PFSK-1 (cell line): ENCODE results near the gene ISCA1.

ENCODE experiments used
- FOXP2 ChIP-seq: optimal IDR thresholded peaks from 2 replicates; pipeline ENCODE3; 2011; ENCODE audit warnings: borderline replicate concordance, control low read depth, inconsistent platforms; ENCODE audit not compliant: insufficient read depth; ENCODE audit errors: extremely low read length, extremely low read depth
- POLR2AphosphoS5 ChIP-seq: IDR thresholded peaks from 2 replicates; pipeline ENCODE4 v1.6.1; 2012; ENCODE audit warnings: low read depth, mild to moderate bottlenecking, control low read depth, low read length, moderate library complexity
- SIN3A ChIP-seq: IDR thresholded peaks from 2 replicates; pipeline ENCODE4 v1.6.1; 2012; ENCODE audit warnings: mild to moderate bottlenecking, low read length, moderate library complexity, borderline replicate concordance; ENCODE audit not compliant: insufficient read depth
- TAF1 ChIP-seq: IDR thresholded peaks from 2 replicates; pipeline ENCODE4 v1.6.1; 2012; ENCODE audit warnings: low read length, control low read depth, borderline replicate concordance; ENCODE audit not compliant: insufficient read depth
- TF ChIP-seq, protein P1 (sequence below), 2 experiments: IDR thresholded peaks; 2 replicates each; pipeline versions ENCODE4 v1.6.1 to v1.8.0; 2011 to 2012; ENCODE audit warnings: low read depth in 2 of 2, low read length in 2 of 2, control low read depth in 1 of 2, inconsistent platforms in 1 of 2, mild to moderate bottlenecking in 1 of 2, moderate library complexity in 1 of 2; ENCODE audit not compliant: insufficient read depth in 1 of 2

ISCA1 gene

DNA sequence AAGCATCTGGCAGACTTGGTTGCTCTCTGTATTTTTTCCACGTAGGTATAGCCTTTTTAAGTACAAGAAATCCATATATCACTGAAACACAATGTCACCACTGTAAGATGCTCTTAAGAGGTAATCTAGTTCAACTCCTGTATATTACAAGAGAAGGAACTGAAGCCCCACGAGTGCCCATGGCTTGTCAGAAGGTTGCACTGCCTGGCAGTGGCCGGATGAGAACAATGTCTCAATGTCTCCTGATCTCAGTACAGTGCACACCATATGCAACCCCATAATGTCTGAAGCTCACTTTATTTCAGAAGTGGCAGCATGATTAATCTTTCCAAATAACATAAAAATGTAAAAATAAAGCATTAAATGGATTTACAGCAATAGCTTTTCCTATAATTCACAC is 44.2 kb upstream of the ISCA1 start:
- TF ChIP-seq TAF1, result no peak
- TF ChIP-seq FOXP2, result no peak
- TF ChIP-seq, protein P1, sequence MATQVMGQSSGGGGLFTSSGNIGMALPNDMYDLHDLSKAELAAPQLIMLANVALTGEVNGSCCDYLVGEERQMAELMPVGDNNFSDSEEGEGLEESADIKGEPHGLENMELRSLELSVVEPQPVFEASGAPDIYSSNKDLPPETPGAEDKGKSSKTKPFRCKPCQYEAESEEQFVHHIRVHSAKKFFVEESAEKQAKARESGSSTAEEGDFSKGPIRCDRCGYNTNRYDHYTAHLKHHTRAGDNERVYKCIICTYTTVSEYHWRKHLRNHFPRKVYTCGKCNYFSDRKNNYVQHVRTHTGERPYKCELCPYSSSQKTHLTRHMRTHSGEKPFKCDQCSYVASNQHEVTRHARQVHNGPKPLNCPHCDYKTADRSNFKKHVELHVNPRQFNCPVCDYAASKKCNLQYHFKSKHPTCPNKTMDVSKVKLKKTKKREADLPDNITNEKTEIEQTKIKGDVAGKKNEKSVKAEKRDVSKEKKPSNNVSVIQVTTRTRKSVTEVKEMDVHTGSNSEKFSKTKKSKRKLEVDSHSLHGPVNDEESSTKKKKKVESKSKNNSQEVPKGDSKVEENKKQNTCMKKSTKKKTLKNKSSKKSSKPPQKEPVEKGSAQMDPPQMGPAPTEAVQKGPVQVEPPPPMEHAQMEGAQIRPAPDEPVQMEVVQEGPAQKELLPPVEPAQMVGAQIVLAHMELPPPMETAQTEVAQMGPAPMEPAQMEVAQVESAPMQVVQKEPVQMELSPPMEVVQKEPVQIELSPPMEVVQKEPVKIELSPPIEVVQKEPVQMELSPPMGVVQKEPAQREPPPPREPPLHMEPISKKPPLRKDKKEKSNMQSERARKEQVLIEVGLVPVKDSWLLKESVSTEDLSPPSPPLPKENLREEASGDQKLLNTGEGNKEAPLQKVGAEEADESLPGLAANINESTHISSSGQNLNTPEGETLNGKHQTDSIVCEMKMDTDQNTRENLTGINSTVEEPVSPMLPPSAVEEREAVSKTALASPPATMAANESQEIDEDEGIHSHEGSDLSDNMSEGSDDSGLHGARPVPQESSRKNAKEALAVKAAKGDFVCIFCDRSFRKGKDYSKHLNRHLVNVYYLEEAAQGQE (IDR thresholded peaks at IDR 0.05; ENCODE audit: insufficient read depth in 1 of 2, low read depth in 2 of 2, low read length in 2 of 2), result no peak
- TF ChIP-seq POLR2AphosphoS5, result no peak
- TF ChIP-seq SIN3A, result no peak

DNA sequence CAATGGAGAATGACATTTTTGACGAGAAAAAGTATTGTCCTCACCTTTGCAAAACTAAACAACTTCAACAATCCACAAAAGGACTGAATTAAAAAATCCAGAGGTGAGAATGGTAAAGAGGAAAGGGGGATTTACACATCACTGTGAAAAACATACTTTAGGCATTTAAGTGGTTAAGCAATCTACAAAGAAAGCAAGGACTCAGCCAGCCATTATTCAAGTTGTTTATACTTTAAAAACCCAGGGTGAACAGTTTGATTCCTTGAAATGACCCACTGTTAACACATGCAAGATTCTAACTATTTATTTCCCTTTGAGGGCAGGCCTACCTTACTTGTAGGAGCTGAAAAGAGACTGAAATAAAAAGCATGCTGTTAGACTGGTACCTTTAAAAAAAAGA is 42.6 kb upstream of the ISCA1 start:
- TF ChIP-seq SIN3A (no peak), FOXP2 (no peak), POLR2AphosphoS5 (no peak), TAF1 (no peak)
- TF ChIP-seq, protein P1 (IDR thresholded peaks at IDR 0.05; ENCODE audit: insufficient read depth in 1 of 2, low read depth in 2 of 2, low read length in 2 of 2), result no peak

DNA sequence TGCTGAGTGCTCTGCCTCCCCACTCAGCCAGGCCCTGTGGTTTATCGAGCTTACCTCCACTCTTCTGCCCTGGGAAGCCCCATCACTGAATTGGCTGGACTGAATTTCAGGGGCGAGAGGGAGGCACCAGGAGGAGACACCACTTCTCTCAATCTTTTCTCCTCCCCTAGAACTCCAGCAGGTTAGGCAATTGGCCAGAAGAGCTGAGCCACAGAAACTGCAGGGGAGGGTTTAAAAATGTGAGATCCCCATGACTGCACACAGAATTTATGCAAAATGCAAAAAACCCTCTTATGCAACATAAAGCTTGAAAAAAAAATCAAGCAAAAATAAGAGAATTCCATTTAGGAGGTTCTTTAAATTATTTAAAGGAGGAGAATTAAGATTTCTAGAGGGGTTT is 42.0 kb upstream of the ISCA1 start:
- TF ChIP-seq FOXP2, result no peak
- TF ChIP-seq, protein P1 (IDR thresholded peaks at IDR 0.05; ENCODE audit: insufficient read depth in 1 of 2, low read depth in 2 of 2, low read length in 2 of 2), result no peak
- TF ChIP-seq TAF1, result no peak
- TF ChIP-seq SIN3A, result no peak
- TF ChIP-seq POLR2AphosphoS5, result no peak

DNA sequence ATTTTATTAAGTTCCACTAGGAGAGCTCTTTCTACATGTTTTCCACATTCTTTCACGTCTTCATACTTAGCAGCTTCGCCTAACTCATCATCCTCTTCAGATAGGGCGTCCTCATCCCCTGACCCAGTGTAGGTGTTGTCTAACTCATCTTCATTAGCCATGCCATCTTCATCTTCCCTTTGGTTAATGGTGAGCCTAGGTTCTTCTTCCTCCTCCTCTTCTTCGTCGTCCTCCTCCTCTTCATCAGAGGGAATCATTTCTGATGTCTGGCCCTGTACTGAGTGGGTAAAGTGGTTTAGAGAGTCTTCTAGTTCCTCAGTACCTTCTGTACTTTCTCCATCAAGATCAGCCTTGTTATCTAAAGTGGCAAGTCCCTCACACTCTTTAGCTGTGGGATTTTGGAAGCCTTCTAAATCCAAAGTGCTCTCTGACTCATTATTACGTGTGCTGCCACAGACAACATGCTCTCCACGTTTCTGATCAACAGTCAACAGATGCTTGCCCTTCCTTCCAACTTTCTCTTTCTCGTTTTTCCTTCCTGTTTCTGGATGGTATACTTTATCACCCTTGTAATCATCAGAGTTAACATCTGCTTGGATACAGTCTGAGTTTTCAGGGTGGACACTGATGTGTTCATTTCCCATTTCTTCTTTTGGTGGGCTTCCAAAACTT is 40.8 kb upstream of the ISCA1 start:
- TF ChIP-seq TAF1 (no peak), POLR2AphosphoS5 (no peak), FOXP2 (no peak), SIN3A (no peak)
- TF ChIP-seq, protein P1 (IDR thresholded peaks at IDR 0.05; ENCODE audit: insufficient read depth in 1 of 2, low read depth in 2 of 2, low read length in 2 of 2), result no peak

DNA sequence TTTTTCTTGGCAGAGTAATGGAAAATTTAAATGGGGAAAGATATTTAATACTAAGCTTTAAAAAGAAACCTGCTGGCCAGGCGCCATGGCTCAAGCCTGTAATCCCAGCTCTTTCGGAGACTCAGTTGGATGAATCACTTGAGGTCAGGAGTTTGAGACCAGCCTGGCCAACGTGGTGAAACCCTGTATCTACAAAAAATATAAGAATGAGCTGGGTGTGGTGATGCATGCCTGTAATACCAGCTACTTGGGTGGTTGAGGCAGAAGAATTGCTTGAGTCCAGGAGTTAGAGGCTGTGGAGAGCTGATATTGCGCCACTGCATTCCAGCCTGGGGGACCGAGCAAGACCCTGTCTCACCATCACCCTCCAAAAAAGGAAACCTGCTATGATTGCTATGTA is 39.0 kb upstream of the ISCA1 start:
- TF ChIP-seq POLR2AphosphoS5, result no peak
- TF ChIP-seq TAF1, result no peak
- no peak for TF ChIP-seq SIN3A
- no peak for TF ChIP-seq FOXP2
- TF ChIP-seq, protein P1 (IDR thresholded peaks at IDR 0.05; ENCODE audit: insufficient read depth in 1 of 2, low read depth in 2 of 2, low read length in 2 of 2), result no peak
